Uterus (tissue), 4 donors: ENCODE data around the gene UBAP2L. TPM values are rescaled to one million over a fixed set of nuclear protein-coding genes. Genes with fewer than 3 reads are reported as not detected.
"Not testable (repeated sequence)": the region's sequence is repeated elsewhere in the genome, so short reads cannot be mapped to it uniquely, and the experiment has no call there.

Source experiments
- DNase-seq, 2 donors: peaks; one replicate each; pipeline ENCODE4 v3.0.0-alpha.2; 2019 to 2020
- H3K27ac ChIP-seq, 2 donors: fragments of 200-600 bp; sonication (generic); 1 replicate in 1 of 2; 2 replicates in 1 of 2; pipeline ENCODE4 v1.5.1; 2016 to 2018
- H3K27me3 ChIP-seq, 2 donors: fragments of 200-600 bp; sonication (generic); one replicate each; pipeline ENCODE4 v1.5.1; 2018 to 2019; ENCODE audit warnings: control low read depth in 1 of 2
- H3K36me3 ChIP-seq, 2 donors: fragments of 200-600 bp; sonication (generic); one replicate each; pipeline ENCODE4 v1.5.1; 2019; ENCODE audit warnings: control low read depth in 1 of 2
- H3K4me1 ChIP-seq, 2 donors: fragments of 200-600 bp; sonication (generic); one replicate each; pipeline ENCODE4 v1.5.1; 2018 to 2019; ENCODE audit warnings: control low read depth in 1 of 2
- H3K4me3 ChIP-seq, 2 donors: fragments of 200-600 bp; sonication (generic); 1 replicate in 1 of 2; 2 replicates in 1 of 2; pipeline ENCODE4 v1.5.1; 2018 to 2019; ENCODE audit warnings: mild to moderate bottlenecking in 1 of 2
- H3K9me3 ChIP-seq, 2 donors: fragments of 200-600 bp; sonication (generic); one replicate each; pipeline ENCODE4 v1.5.1; 2019; ENCODE audit warnings: control low read depth in 1 of 2
- POLR2A ChIP-seq, 2 donors: fragments of 450-650 bp; IDR thresholded peaks; one replicate each; pipeline ENCODE4 v1.6.1; 2016; ENCODE audit warnings: antibody characterized with exemption in 2 of 2, mild to moderate bottlenecking in 1 of 2, moderate library complexity in 1 of 2
- intact Hi-C: fragments of 100-400 bp; cut with DNase I; formaldehyde crosslinking; loops from one replicate; pipeline ENCODE4 v1.15.1; 2023; ENCODE audit warnings: low total_unique reads
- total RNA-seq, 4 donors: library from RNA; depleted of rRNA in 3 of 4; stranded (reverse); fragments of >200 nt in 3 of 4; gene quantifications; one replicate each; pipeline versions ENCODE4 v1.1.0 to v1.2.4, GENCODE V29; 2014 to 2023
- TF ChIP-seq, protein P1 (sequence below), 4 experiments: fragments of 200-600 bp in 2 of 4; fragments of 450-650 bp in 2 of 4; sonication (generic) in 2 of 4; IDR thresholded peaks; one replicate each; pipeline ENCODE4 v1.5.1; 2016 to 2019; ENCODE audit warnings: antibody characterized with exemption in 4 of 4, mild to moderate bottlenecking in 2 of 4, moderate library complexity in 1 of 4
- donor health status: DM: yes; HTN: yes; CAD: no.

UBAP2L gene
- total RNA-seq, 4 donors from 2014 or later = 11.5 to 161 (median 52.0) TPM

DNA sequence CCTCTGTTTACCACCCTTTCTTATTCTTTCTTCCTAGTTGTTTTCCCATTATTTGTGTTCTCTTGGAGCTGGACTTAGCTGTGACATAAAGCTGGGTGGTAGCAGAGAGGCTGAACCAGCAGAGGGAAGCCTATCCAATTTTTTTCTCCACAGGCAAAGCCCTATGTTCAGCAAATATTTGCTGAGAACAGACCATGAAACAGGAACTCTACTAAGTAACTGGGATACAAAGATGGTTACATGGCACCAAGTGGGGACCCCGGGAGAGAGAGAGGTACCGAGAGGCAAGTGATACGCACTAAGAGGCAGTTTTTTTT, 21.2 kb upstream of the UBAP2L start:
- TF ChIP-seq, protein P1, sequence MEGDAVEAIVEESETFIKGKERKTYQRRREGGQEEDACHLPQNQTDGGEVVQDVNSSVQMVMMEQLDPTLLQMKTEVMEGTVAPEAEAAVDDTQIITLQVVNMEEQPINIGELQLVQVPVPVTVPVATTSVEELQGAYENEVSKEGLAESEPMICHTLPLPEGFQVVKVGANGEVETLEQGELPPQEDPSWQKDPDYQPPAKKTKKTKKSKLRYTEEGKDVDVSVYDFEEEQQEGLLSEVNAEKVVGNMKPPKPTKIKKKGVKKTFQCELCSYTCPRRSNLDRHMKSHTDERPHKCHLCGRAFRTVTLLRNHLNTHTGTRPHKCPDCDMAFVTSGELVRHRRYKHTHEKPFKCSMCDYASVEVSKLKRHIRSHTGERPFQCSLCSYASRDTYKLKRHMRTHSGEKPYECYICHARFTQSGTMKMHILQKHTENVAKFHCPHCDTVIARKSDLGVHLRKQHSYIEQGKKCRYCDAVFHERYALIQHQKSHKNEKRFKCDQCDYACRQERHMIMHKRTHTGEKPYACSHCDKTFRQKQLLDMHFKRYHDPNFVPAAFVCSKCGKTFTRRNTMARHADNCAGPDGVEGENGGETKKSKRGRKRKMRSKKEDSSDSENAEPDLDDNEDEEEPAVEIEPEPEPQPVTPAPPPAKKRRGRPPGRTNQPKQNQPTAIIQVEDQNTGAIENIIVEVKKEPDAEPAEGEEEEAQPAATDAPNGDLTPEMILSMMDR (IDR thresholded peaks at IDR 0.05) = no peak
- no peak for TF ChIP-seq POLR2A (IDR thresholded peaks at IDR 0.05)
- no peak for DNase-seq
- no peaks in the 10 kb centered on the region for H3K36me3 ChIP-seq
- intact Hi-C loops = no loop called here
- no peaks in the 10 kb centered on the region for H3K27me3 ChIP-seq
- peak overlapping the region; percentile 58 to 63 for H3K27ac ChIP-seq
- no peaks in the 10 kb centered on the region for H3K4me1 ChIP-seq
- H3K9me3 ChIP-seq = no peaks in the 10 kb centered on the region
- no peak overlapping the region for H3K4me3 ChIP-seq

DNA sequence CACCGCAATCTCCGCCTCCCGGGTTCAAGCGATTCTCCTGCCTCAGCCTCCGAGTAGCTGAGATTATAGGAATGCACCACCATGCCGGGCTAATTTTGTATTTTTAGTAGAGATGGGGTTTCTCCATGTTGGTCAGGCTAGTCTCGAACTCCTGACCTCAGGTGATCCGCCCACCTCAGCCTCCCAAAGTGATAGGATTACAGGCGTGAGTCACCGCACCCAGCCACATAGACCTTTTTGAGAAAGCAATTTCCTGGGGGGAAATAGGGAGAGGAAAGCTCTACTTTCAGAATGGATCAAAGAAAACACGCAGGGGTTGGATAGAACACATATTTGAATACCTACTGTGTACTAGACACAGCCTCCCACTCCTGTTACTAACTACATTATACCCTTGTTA, 15.0 kb upstream of the UBAP2L start:
- H3K27ac ChIP-seq, H3K27me3 ChIP-seq, intact Hi-C loops, DNase-seq, H3K4me3 ChIP-seq, H3K36me3 ChIP-seq, H3K4me1 ChIP-seq, H3K9me3 ChIP-seq: not testable (repeated sequence)

DNA sequence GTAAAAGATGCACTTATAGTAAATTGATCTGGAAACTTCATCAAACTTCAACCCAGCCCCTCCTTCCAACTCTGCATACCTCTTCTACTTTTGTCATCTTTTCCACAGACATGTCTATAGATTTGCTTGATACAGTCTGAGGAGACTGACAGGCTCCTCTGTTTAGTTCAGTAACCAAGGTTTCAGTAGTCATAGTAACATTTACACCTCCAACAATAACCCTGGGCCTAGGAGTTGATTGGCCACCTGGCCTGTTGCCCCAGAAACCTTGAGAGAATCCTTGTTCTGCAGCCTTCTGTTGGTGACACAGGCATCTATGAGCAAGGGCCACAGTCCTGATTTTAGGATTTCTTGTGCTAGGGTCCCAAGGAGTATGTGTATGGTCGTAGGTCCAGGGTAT, 14.6 kb upstream of the UBAP2L start, which contains the start of gene CFAP141:
Gene CFAP141 (minus strand): TSS at position 138 of the 400 bp plus-strand sequence. CDS start 26 bp downstream, at position 112.
- TF ChIP-seq, protein P1 (IDR thresholded peaks at IDR 0.05) = no peak
- no peak for TF ChIP-seq POLR2A (IDR thresholded peaks at IDR 0.05)
- no peaks in the 10 kb centered on the region for H3K4me1 ChIP-seq
- H3K4me3 ChIP-seq = no peak within 1 kb of the TSS
- H3K27me3 ChIP-seq = no peaks in the 10 kb centered on the region
- no peaks in the 10 kb centered on the region for H3K9me3 ChIP-seq
- H3K36me3 ChIP-seq = no peaks in the 10 kb centered on the region
- intact Hi-C loops = no loop called here
- no peak for DNase-seq
- H3K27ac ChIP-seq = no peak within 1 kb of the TSS

DNA sequence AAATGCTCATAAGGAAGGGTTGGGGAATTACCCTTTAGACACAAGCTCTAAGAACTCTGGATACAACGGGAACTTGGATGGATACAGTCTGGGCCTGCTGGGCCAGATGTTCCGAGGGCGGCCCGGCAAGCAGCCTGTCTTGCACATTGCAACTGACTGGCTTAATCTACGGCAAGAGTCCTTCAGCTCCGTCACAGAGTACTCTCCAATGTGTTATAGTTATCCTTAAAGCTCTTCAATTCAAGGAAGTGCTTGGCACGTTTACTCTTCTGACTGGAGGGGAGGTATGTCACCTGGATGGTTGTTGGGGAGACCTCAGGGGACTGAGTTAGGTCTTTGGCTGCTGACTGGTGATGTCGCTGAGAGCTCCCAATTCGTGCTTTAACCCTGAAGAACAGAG, 13.5 kb upstream of the UBAP2L start:
- H3K27ac ChIP-seq = no peak overlapping the region
- no peaks in the 10 kb centered on the region for H3K4me1 ChIP-seq
- no peak for DNase-seq
- H3K4me3 ChIP-seq = no peak overlapping the region
- intact Hi-C loops = no loop called here
- H3K36me3 ChIP-seq = no peaks in the 10 kb centered on the region
- no peak for TF ChIP-seq POLR2A (IDR thresholded peaks at IDR 0.05)
- TF ChIP-seq, protein P1 (IDR thresholded peaks at IDR 0.05) = no peak
- H3K27me3 ChIP-seq = no peaks in the 10 kb centered on the region
- no peaks in the 10 kb centered on the region for H3K9me3 ChIP-seq

DNA sequence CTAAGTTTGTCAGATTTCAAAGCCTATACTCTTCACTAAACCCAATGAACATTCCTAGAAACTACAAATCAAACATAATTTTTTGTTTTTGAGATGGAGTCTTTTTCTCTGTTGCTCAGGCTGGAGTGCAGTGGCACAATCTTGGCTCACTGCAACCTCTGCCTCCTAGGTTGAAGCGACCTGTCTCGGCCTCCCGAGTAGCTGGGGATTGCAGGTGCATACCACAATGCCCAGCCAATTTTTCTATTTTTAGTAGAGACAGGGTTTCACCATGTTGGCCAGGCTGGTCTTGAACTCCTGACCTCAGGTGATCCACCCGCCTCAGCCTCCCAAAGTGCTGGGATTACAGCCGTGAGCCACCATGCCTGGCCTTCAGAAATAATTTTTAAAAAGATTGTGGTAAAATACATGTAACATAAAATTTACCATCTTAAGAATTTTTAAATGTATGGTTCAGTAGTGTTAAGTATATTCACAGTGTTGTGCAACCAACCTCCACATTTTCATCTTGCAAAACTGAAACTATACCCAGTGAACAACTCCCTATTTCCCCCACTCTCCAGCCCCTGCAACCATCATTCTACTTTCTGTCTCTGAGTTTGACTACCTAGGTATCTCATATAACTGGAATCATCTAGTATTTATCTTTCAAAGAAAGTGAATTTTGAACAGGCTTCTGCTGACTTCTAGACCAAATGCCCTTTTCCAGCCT, 11.9 kb upstream of the UBAP2L start:
- Histone ChIP-seq H3K9me3 (no peaks in the 10 kb centered on the region), H3K4me3 (no peak overlapping the region), H3K4me1 (no peaks in the 10 kb centered on the region), H3K27ac (no peak overlapping the region), H3K27me3 (no peaks in the 10 kb centered on the region), H3K36me3 (no peaks in the 10 kb centered on the region)
- intact Hi-C loops = no loop called here
- DNase-seq = no peak
- TF ChIP-seq, protein P1 (IDR thresholded peaks at IDR 0.05) = no peak
- TF ChIP-seq POLR2A (IDR thresholded peaks at IDR 0.05) = no peak

DNA sequence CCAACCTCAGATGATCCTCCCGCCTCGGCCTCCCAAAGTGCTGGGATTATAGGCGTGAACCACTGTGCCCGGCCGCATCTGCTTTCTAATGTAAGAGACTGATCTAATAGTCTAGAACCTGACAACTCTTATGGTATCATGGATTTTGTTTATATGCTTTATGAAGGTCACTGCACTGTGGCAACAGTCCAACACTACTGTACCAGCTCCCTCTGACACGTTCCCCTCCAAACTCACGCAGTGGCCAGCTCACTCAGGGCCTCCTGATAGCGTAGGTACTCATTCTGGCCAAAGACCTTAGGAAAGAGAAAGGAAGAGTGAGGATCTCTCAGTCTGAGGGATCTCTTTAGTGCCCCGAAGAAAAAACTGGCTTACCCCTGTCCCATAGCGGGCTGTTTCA, 8.7 kb upstream of the UBAP2L start:
- Histone ChIP-seq H3K4me3 (no peak overlapping the region), H3K4me1 (no peaks in the 10 kb centered on the region), H3K27ac (no peak overlapping the region), H3K9me3 (no peaks in the 10 kb centered on the region), H3K27me3 (no peaks in the 10 kb centered on the region), H3K36me3 (no peaks in the 10 kb centered on the region)
- no peak for TF ChIP-seq POLR2A (IDR thresholded peaks at IDR 0.05)
- TF ChIP-seq, protein P1 (IDR thresholded peaks at IDR 0.05) = no peak
- intact Hi-C loops = no loop called here
- no peak for DNase-seq
